OCI-LY1 (cell line): ENCODE results near the gene XYLT1.

Source experiments
- H2AFZ ChIP-seq: fragments of 200-600 bp; sonication (generic), shearing (Covaris generic); 2 replicates; pipeline ENCODE4 v1.6.0; 2014; ENCODE audit warnings: antibody characterized with exemption, mild to moderate bottlenecking, low read length
- H3F3A ChIP-seq: fragments of 200-600 bp; sonication (generic), shearing (Covaris generic); 2 replicates; pipeline ENCODE4 v1.6.0; 2014; ENCODE audit warnings: mild to moderate bottlenecking, antibody characterized with exemption, low read length, moderate library complexity; ENCODE audit not compliant: insufficient read depth
- H3K27ac ChIP-seq: fragments of 200-600 bp; sonication (generic); 2 replicates; pipeline ENCODE4 v1.5.1; 2014; ENCODE audit warnings: low read length, mixed run types, mild to moderate bottlenecking, low read depth; ENCODE audit not compliant: poor library complexity, severe bottlenecking
- H3K27me3 ChIP-seq: fragments of 200-600 bp; sonication (generic); 2 replicates; pipeline ENCODE4 v1.6.0; 2014; ENCODE audit warnings: antibody characterized with exemption, mild to moderate bottlenecking, low read length, moderate library complexity; ENCODE audit not compliant: insufficient read depth
- H3K36me3 ChIP-seq: fragments of 200-600 bp; sonication (generic); 2 replicates; pipeline ENCODE4 v1.6.1; 2014; ENCODE audit warnings: mild to moderate bottlenecking, antibody characterized with exemption, low read length, moderate library complexity, mixed read lengths; ENCODE audit not compliant: insufficient read depth
- H3K4me1 ChIP-seq: fragments of 200-600 bp; sonication (generic); 2 replicates; pipeline ENCODE4 v1.5.1; 2014; ENCODE audit warnings: mild to moderate bottlenecking, low read length, moderate library complexity; ENCODE audit not compliant: insufficient read depth, severe bottlenecking
- H3K4me2 ChIP-seq: fragments of 200-600 bp; sonication (generic), shearing (Covaris generic); 2 replicates; pipeline ENCODE4 v1.6.1; 2014; ENCODE audit warnings: low read length
- H3K4me3 ChIP-seq: fragments of 200-600 bp; sonication (generic); 2 replicates; pipeline ENCODE4 v1.5.1; 2014; ENCODE audit warnings: low read length, low read depth, mild to moderate bottlenecking, mixed read lengths; ENCODE audit not compliant: poor library complexity, severe bottlenecking
- H3K79me2 ChIP-seq: fragments of 200-600 bp; shearing (Covaris generic); 2 replicates; pipeline ENCODE4 v1.6.1; 2016; ENCODE audit warnings: mixed run types, low read length, mixed read lengths; ENCODE audit not compliant: insufficient read depth
- H3K9ac ChIP-seq: fragments of 200-600 bp; sonication (generic), shearing (Covaris generic); 2 replicates; pipeline ENCODE4 v1.6.1; 2014; ENCODE audit warnings: mild to moderate bottlenecking, low read length, mixed read lengths
- H3K9me2 ChIP-seq: fragments of 200-600 bp; sonication (generic), shearing (Covaris generic); 2 replicates; pipeline ENCODE4 v1.6.1; 2014; ENCODE audit warnings: low read depth, mild to moderate bottlenecking, low read length, mixed read lengths
- H3K9me3 ChIP-seq: fragments of 200-600 bp; shearing (Covaris generic); 2 replicates; pipeline ENCODE4 v1.6.1; 2014; ENCODE audit warnings: low read length, mixed read lengths
- H4K20me1 ChIP-seq: fragments of 200-600 bp; sonication (generic), shearing (Covaris generic); 2 replicates; pipeline ENCODE4 v1.6.0; 2016; ENCODE audit warnings: mild to moderate bottlenecking, low read length; ENCODE audit not compliant: insufficient read depth
- EZH2 ChIP-seq: fragments of 200-600 bp; sonication (generic), shearing (Covaris generic); IDR thresholded peaks from 2 replicates; pipeline ENCODE4 v1.8.0; 2017; ENCODE audit warnings: borderline replicate concordance, mixed run types, mild to moderate bottlenecking, antibody characterized with exemption, low read length, moderate library complexity, mixed read lengths
- TF ChIP-seq, protein P1 (sequence below): fragments of 200-600 bp; sonication (generic), shearing (Covaris generic); IDR thresholded peaks from 2 replicates; pipeline ENCODE4 v1.5.1; 2017; ENCODE audit warnings: mild to moderate bottlenecking, antibody characterized with exemption, low read length, moderate library complexity, mixed read lengths

The XYLT1 gene

DNA sequence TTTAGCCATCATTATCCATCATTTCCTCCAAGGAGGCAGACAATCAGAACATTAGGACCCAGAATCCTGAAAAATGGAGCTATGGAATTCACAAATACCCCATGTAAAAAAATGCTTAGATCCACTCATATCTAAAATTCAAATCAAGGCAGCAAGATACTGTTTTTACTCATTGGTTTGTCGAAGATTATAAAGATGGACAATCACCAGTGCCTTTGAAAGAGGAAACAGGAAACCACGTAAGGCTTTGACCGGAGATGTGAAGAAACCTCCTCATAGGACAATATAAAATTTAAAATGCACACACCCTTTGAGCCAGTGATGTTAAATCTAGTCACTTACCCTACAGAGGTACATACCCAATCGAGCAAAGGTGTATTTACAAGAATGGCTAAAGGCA lies 130.0 kb downstream of the XYLT1 start:
- H3K9me3 ChIP-seq: no peaks in the 10 kb centered on the region
- no peaks in the 10 kb centered on the region for H4K20me1 ChIP-seq
- peaks cover 51% of the 10 kb centered on the region for H3K4me1 ChIP-seq
- H3K4me2 ChIP-seq: 0 out of 2 replicates have a peak overlapping the region, but pooled peaks have one; percentile 20
- no peak overlapping the region for H3K9ac ChIP-seq
- H3F3A ChIP-seq: no peaks in the 10 kb centered on the region
- TF ChIP-seq, protein P1, sequence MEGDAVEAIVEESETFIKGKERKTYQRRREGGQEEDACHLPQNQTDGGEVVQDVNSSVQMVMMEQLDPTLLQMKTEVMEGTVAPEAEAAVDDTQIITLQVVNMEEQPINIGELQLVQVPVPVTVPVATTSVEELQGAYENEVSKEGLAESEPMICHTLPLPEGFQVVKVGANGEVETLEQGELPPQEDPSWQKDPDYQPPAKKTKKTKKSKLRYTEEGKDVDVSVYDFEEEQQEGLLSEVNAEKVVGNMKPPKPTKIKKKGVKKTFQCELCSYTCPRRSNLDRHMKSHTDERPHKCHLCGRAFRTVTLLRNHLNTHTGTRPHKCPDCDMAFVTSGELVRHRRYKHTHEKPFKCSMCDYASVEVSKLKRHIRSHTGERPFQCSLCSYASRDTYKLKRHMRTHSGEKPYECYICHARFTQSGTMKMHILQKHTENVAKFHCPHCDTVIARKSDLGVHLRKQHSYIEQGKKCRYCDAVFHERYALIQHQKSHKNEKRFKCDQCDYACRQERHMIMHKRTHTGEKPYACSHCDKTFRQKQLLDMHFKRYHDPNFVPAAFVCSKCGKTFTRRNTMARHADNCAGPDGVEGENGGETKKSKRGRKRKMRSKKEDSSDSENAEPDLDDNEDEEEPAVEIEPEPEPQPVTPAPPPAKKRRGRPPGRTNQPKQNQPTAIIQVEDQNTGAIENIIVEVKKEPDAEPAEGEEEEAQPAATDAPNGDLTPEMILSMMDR: no peak
- no peak for TF ChIP-seq EZH2
- H3K27me3 ChIP-seq: no peaks in the 10 kb centered on the region
- H3K36me3 ChIP-seq: peaks cover 12% of the 10 kb centered on the region; the same call in 1 of the 2 replicates
- no peaks in the 10 kb centered on the region for H3K9me2 ChIP-seq
- H3K79me2 ChIP-seq: no peaks in the 10 kb centered on the region
- H2AFZ ChIP-seq: no peak overlapping the region
- no peak overlapping the region for H3K4me3 ChIP-seq
- no peak overlapping the region for H3K27ac ChIP-seq

DNA sequence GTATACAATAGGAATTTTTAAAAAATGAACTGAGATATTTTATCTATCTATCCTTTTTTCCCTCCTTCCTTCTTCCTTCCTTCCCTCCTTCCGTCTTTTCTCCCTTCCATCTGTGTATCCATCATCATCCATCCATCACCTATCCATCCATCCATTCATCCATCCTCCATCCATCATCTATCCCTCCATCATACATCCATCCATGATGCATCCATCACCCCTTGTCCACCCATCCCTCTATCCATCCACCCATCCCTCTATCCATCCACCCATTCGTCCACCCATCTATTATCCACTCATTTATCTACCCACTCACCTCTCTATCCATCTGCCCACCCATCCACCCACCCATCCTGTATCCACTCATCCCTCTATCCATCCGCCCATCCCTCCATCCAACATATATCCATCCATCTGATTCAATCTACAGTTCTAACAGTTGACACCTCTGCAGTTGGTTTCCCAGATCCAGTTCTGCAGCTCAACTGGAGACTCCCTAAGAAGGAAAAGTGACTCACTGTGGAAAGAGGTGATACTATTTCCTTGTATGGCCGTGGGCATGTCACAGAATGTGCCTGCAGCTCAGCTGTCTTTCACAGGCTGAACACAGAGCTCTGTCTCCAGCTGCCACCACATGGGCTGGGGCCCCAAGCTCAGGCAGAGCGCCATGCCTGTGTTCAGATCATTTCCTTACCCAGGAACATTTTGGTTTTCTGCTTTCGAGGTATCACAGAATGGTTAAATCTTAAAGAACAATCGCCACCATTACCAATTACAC lies 130.8 kb downstream of the XYLT1 start:
- Histone ChIP-seq H3K36me3 (peaks cover 12% of the 10 kb centered on the region; the same call in 1 of the 2 replicates), H3K9me2 (no peaks in the 10 kb centered on the region), H3K9ac (no peak overlapping the region), H2AFZ (no peak overlapping the region), H3K4me1 (peaks cover 48% of the 10 kb centered on the region), H3K9me3 (no peaks in the 10 kb centered on the region), H3K4me3 (no peak overlapping the region), H3F3A (no peaks in the 10 kb centered on the region), H3K79me2 (no peaks in the 10 kb centered on the region), H3K27me3 (no peaks in the 10 kb centered on the region), H4K20me1 (no peaks in the 10 kb centered on the region), H3K27ac (no peak overlapping the region), H3K4me2 (no peak overlapping the region)
- TF ChIP-seq, protein P1: no peak
- TF ChIP-seq EZH2: no peak

DNA sequence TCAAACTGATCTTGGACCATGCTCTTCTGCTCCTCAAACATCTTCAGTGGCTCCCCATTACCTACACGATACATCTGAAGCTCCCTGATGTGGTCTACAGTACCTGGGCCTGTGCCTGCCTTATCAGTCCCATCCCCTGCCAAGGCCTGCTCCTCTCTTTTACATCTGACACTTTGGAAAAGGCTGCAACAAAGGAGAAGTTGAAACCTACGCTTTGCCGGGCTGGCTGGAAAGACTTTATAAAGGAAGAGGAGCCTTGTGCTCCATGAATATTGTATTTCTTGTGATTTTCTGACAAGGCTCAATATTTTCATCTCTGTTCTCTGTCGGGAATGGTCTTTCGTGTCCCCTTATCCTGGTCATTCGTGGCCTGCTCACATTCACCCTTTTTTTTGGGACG lies 132.5 kb downstream of the XYLT1 start:
- no peaks in the 10 kb centered on the region for H3K27me3 ChIP-seq
- H3K27ac ChIP-seq: no peak overlapping the region
- no peak overlapping the region for H3K4me3 ChIP-seq
- no peak for TF ChIP-seq EZH2
- TF ChIP-seq, protein P1: no peak
- H2AFZ ChIP-seq: no peak overlapping the region
- H3K79me2 ChIP-seq: no peaks in the 10 kb centered on the region
- H3K4me2 ChIP-seq: no peak overlapping the region
- H3K9me2 ChIP-seq: no peaks in the 10 kb centered on the region
- H3K9ac ChIP-seq: no peak overlapping the region
- no peaks in the 10 kb centered on the region for H4K20me1 ChIP-seq
- H3K36me3 ChIP-seq: peaks cover 12% of the 10 kb centered on the region; the same call in 1 of the 2 replicates
- H3K9me3 ChIP-seq: no peaks in the 10 kb centered on the region
- H3K4me1 ChIP-seq: peaks cover 43% of the 10 kb centered on the region
- no peaks in the 10 kb centered on the region for H3F3A ChIP-seq
